HG03457 (cell line): Measurements from ENCODE around the gene CIP2A.

ENCODE experiments used
- ATAC-seq: cut with Tn5 transposase; IDR thresholded peaks from one replicate; pipeline ENCODE4 v1.9.1; 2021; ENCODE audit warnings: moderate number of reproducible peaks; ENCODE audit not compliant: unreplicated experiment

Gene CIP2A

GRCh38 chr3:108511490-108511889 lies 77.7 kb downstream of the CIP2A start:
- no peak for ATAC-seq

- ATAC-seq: no peak
These were observed 78.2 kb downstream of the CIP2A start for GRCh38 chr3:108511055-108511454.

DNA sequence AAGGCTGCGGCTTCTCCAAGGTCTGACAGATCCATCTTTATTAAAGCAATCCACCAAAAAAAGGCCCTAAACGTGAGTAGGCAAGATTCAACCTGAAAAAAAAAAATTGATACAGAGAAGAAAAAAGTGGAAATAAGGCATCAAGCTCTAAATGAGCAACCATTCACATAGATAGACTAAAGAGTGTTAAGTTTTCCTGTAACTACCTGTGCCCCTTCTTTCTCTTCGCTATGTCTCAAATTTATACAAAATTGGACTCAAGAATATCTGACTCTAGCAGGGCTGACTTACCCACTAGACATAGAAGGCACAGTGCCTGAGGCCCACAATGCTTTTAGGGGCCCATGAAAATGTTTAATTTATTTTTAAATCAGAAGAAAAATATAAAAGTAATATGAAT lies 78.7 kb downstream of the CIP2A start, which contains the start of gene MYH15:
Gene MYH15 (minus strand): TSS at position 101 of the 400 bp plus-strand sequence. CDS start 66 bp downstream, at position 35.
- ATAC-seq: no peak

DNA sequence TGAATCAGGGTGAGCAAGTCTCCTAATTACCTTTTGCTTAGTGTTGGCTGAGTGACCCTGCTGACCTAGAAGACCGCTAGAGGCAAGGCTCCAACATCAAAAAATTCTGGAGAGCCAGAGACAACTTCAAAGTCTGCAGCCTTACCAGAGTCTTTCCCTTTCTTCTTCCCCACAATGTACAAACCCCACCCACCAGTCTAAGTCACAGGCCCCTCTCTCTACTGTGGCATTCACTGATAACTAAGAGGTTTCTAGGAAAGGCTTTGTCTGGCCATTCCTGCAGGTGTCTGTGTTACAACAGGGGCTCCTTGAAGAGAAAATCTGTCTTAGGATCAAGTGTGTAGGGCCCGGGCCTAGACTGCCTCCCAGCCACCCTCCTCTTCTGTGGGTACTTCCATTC lies 79.4 kb downstream of the CIP2A start:
- ATAC-seq: no peak

GRCh38 chr3:108509263-108509662 lies 80.0 kb downstream of the CIP2A start:
- ATAC-seq: no peak

DNA sequence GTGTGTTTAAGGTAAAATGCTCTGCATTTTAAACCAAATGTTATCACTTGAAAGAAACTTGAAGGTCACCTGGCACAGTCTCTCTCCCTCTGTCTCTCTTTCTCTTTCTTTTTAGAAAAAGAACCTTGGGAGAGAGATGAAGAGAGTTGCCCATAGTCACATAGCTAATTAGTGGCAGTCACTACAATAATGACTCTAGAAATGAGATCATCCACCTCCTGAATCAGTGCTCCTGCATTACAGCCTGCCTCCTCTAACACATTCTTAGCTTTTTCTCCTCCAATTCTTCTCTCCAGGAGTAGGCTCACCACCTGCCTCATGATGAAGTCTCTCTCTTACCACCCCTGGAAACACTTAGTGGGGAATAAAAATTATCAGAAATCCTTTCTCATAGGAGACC lies 81.3 kb downstream of the CIP2A start:
- ATAC-seq: no peak

GRCh38 chr3:108505811-108506210 lies 83.4 kb downstream of the CIP2A start:
- no peak for ATAC-seq

GRCh38 chr3:108503722-108504121 lies 85.5 kb downstream of the CIP2A start:
- ATAC-seq: no peak

GRCh38 chr3:108501535-108501934 lies 87.7 kb downstream of the CIP2A start:
- no peak for ATAC-seq

- ATAC-seq: no peak
These were observed 88.5 kb downstream of the CIP2A start for GRCh38 chr3:108500728-108501127.
